OCI-LY7 (cell line): ENCODE data around the gene CDH22. TPM values are rescaled to one million over a fixed set of nuclear protein-coding genes. Genes with fewer than 3 reads are reported as not detected.

Source experiments
- BruUV-seq: library from RNA; stranded (reverse); fragments of 400-500 nt; replicated peaks from 2 replicates; lab custom pipeline; 2021; lab: Mats Ljungman, UMichigan
- CTCF ChIA-PET: fragments of 300-600 bp; sonication (Branson Sonifier 250); formaldehyde crosslinking; loops from one replicate; lab custom pipeline; 2022; ENCODE audit warnings: antibody characterized with exemption; ENCODE audit not compliant: unreplicated experiment; lab: Charles Lee
- POLR2A ChIA-PET: fragments of 300-600 bp; sonication (Branson Sonifier 250); formaldehyde crosslinking; loops from one replicate; lab custom pipeline; 2022; ENCODE audit warnings: antibody characterized with exemption; lab: Charles Lee
- DNase-seq: peaks from one replicate; pipeline ENCODE4 v3.0.0-alpha.2; 2015; ENCODE audit warnings: low spot score
- H2AFZ ChIP-seq: fragments of 200-600 bp; sonication (generic), shearing (Covaris generic); 2 replicates; pipeline ENCODE4 v1.6.1; 2014; ENCODE audit warnings: mild to moderate bottlenecking, antibody characterized with exemption, low read length, moderate library complexity
- H3K27ac ChIP-seq: fragments of 200-600 bp; sonication (generic); 2 replicates; pipeline ENCODE4 v1.5.1; 2014; ENCODE audit warnings: mixed run types, low read depth, mild to moderate bottlenecking, moderate library complexity, low read length, inconsistent platforms; ENCODE audit not compliant: poor library complexity, severe bottlenecking
- H3K36me3 ChIP-seq: fragments of 200-600 bp; sonication (generic); 2 replicates; pipeline ENCODE4 v1.6.1; 2014; ENCODE audit warnings: mild to moderate bottlenecking, antibody characterized with exemption, low read length, moderate library complexity, mixed read lengths; ENCODE audit not compliant: insufficient read depth
- H3K4me1 ChIP-seq: fragments of 200-600 bp; sonication (generic); 2 replicates; pipeline ENCODE4 v1.5.1; 2014; ENCODE audit warnings: mild to moderate bottlenecking, low read length; ENCODE audit not compliant: insufficient read depth, poor library complexity, severe bottlenecking
- H3K4me2 ChIP-seq: fragments of 200-600 bp; sonication (generic); 2 replicates; pipeline ENCODE4 v1.6.1; 2014; ENCODE audit warnings: mild to moderate bottlenecking, low read length
- H3K4me3 ChIP-seq: fragments of 200-600 bp; sonication (generic); 2 replicates; pipeline ENCODE4 v1.5.1; 2014; ENCODE audit warnings: mild to moderate bottlenecking, low read depth, low read length; ENCODE audit not compliant: poor library complexity, severe bottlenecking
- H3K79me2 ChIP-seq: fragments of 200-600 bp; sonication (generic); 2 replicates; pipeline ENCODE4 v1.6.1; 2016; ENCODE audit warnings: low read depth, mild to moderate bottlenecking, low read length, moderate library complexity, mixed read lengths; ENCODE audit not compliant: insufficient read depth
- H3K9me2 ChIP-seq: fragments of 200-600 bp; sonication (generic); 2 replicates; pipeline ENCODE4 v1.6.1; 2016; ENCODE audit warnings: mild to moderate bottlenecking, low read length, mixed read lengths; ENCODE audit not compliant: insufficient read depth
- H3K9me3 ChIP-seq: fragments of 200-600 bp; sonication (generic); 2 replicates; pipeline ENCODE4 v1.6.1; 2014; ENCODE audit warnings: mild to moderate bottlenecking, mixed run types, low read length, mixed read lengths
- H4K20me1 ChIP-seq: fragments of 200-600 bp; sonication (generic); 2 replicates; pipeline ENCODE4 v1.6.1; 2014; ENCODE audit warnings: mild to moderate bottlenecking, antibody characterized with exemption, low read length, moderate library complexity, mixed read lengths; ENCODE audit not compliant: insufficient read depth
- EZH2phosphoT487 ChIP-seq: fragments of 200-600 bp; sonication (generic); IDR thresholded peaks from 2 replicates; pipeline ENCODE4 v1.6.1; 2018; ENCODE audit warnings: low read depth, borderline replicate concordance, mild to moderate bottlenecking, mixed run types, antibody characterized with exemption, low read length, moderate library complexity, mixed read lengths
- intact Hi-C: fragments of 100-400 bp; cut with micrococcal nuclease; formaldehyde crosslinking; loops from one replicate; pipeline ENCODE4 v1.10.0; 2022; ENCODE audit not compliant: unreplicated experiment
- total RNA-seq, 2 experiments: library from RNA; depleted of rRNA in 1 of 2; stranded (reverse); fragments of >200 nt in 1 of 2; shearing (Covaris generic) in 1 of 2; gene quantifications; 2 replicates each; pipeline ENCODE4 v1.2.3, GENCODE V29; 2014 to 2022
- TF ChIP-seq, protein P1 (sequence below): fragments of 200-600 bp; sonication (generic); conservative IDR thresholded peaks from 2 replicates; pipeline ENCODE4 v1.5.1; 2014; ENCODE audit warnings: mild to moderate bottlenecking, antibody characterized with exemption, low read length, moderate library complexity, mixed read lengths

Gene CDH22
- total RNA-seq, 2 experiments from 2014 or later, result not detected

DNA sequence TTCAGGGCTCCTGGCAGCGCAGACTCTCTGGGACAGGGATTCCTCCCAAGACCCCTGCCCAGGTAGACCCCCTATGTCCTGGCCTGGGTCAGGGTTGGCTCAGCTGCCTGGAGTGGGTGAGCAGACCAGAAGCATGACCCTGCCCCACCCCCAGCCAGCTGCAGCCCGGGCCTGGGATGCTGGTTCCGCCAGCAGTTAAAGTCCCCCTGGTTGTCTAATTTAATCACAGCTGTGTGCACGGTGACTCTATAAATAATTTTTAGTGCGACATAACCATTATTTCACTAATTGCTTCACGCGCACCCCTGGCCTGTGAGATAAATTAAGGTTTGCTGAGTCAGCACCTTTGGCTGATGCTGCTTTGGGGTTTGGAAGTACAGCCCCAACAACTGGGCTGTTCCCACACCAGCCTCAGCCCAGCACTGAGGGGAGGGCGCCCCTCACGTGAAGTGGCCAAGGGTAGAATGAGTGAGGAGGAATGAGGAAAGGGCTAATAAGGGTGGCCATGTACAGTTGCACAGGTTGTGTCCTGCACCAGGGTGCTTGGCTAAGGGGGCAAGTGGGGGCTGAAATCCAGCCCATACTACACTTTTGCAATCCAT, 26.1 kb upstream of the CDH22 start:
- Histone ChIP-seq H3K79me2 (no peaks in the 10 kb centered on the region), H3K4me1 (no peaks in the 10 kb centered on the region), H3K4me2 (no peak overlapping the region), H2AFZ (no peak overlapping the region), H3K9me2 (no peaks in the 10 kb centered on the region), H3K4me3 (no peak overlapping the region), H3K9me3 (no peaks in the 10 kb centered on the region), H3K27ac (no peak overlapping the region), H4K20me1 (no peaks in the 10 kb centered on the region), H3K36me3 (no peaks in the 10 kb centered on the region)
- intact Hi-C loops, result no loop called here
- CTCF ChIA-PET, result no interaction called here
- no TSS peak for BruUV-seq
- POLR2A ChIA-PET, result interaction anchor here (0.6 kb wide), 1 partner anchor 246 kb away, joined by 3 read pairs; no protein-coding TSS in a partner anchor
- TF ChIP-seq, protein P1, sequence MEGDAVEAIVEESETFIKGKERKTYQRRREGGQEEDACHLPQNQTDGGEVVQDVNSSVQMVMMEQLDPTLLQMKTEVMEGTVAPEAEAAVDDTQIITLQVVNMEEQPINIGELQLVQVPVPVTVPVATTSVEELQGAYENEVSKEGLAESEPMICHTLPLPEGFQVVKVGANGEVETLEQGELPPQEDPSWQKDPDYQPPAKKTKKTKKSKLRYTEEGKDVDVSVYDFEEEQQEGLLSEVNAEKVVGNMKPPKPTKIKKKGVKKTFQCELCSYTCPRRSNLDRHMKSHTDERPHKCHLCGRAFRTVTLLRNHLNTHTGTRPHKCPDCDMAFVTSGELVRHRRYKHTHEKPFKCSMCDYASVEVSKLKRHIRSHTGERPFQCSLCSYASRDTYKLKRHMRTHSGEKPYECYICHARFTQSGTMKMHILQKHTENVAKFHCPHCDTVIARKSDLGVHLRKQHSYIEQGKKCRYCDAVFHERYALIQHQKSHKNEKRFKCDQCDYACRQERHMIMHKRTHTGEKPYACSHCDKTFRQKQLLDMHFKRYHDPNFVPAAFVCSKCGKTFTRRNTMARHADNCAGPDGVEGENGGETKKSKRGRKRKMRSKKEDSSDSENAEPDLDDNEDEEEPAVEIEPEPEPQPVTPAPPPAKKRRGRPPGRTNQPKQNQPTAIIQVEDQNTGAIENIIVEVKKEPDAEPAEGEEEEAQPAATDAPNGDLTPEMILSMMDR, result no peak
- TF ChIP-seq EZH2phosphoT487, result no peak
- DNase-seq, result no peak

GRCh38 chr20:46333161-46333991, 25.1 kb upstream of the CDH22 start:
- no peak for TF ChIP-seq EZH2phosphoT487
- TF ChIP-seq, protein P1, result no peak
- H4K20me1 ChIP-seq, result no peaks in the 10 kb centered on the region
- H2AFZ ChIP-seq, result no peak overlapping the region
- H3K4me2 ChIP-seq, result no peak overlapping the region
- BruUV-seq, result no TSS peak
- POLR2A ChIA-PET, result no interaction called here
- no peaks in the 10 kb centered on the region for H3K79me2 ChIP-seq
- no peaks in the 10 kb centered on the region for H3K4me1 ChIP-seq
- no peak overlapping the region for H3K4me3 ChIP-seq
- intact Hi-C loops, result no loop called here
- CTCF ChIA-PET, result no interaction called here
- H3K36me3 ChIP-seq, result no peaks in the 10 kb centered on the region
- no peaks in the 10 kb centered on the region for H3K9me2 ChIP-seq
- no peak for DNase-seq
- H3K27ac ChIP-seq, result no peak overlapping the region
- no peaks in the 10 kb centered on the region for H3K9me3 ChIP-seq
